HepG2 (cell line): ENCODE measurements around the gene ZNF248. TPM values are rescaled to one million over a fixed set of nuclear protein-coding genes. Genes with fewer than 3 reads are reported as not detected.

Experiments used
- ATAC-seq: fragments of 200-7000 bp; cut with Tn5 transposase; 3 replicates; pipeline ENCODE4 v1.9.1; 2020; ENCODE audit warnings: mild to moderate bottlenecking, moderate library complexity
- BruUV-seq: library from RNA; stranded (reverse); fragments of 400-500 nt; replicated peaks from 2 replicates; lab custom pipeline; 2021; lab: Mats Ljungman, UMichigan
- CTCF ChIA-PET: fragments of 300-600 bp; formaldehyde crosslinking; extraction: SDS; loops from one replicate; lab custom pipeline; 2021; ENCODE audit warnings: low total read pairs, inconsistent platforms, low intra/inter-chr PET ratio; lab: Yijun Ruan, JAX
- POLR2A ChIA-PET: fragments of 350-600 bp; sonication (Branson Sonifier 250); formaldehyde crosslinking; loops from one replicate; lab custom pipeline; 2020; ENCODE audit warnings: antibody characterized with exemption, inconsistent platforms; lab: Yijun Ruan, JAX
- DNase-seq: peaks from one replicate; pipeline ENCODE4 v3.0.0-alpha.2; 2015; ENCODE audit warnings: low spot score
- FAIRE-seq: peaks from 3 replicates; lab custom pipeline; 2011; peaks lifted over from hg19 to GRCh38; lab: Jason Lieb, UNC
- H2AFZ ChIP-seq: one replicate; pipeline ENCODE4 v1.6.1; 2011; ENCODE audit warnings: low read length, inconsistent platforms
- H3K27ac ChIP-seq: fragments of 300-600 bp; 3 replicates; pipeline ENCODE4 v1.8.0; 2011; ENCODE audit warnings: mixed run types, mild to moderate bottlenecking, mixed read lengths, low read length, inconsistent platforms; ENCODE audit not compliant: insufficient read depth; ENCODE audit errors: extremely low read length
- H3K27me3 ChIP-seq, 2 experiments: fragments of 200-600 bp in 1 of 2; 2 replicates in 1 of 2; 3 replicates in 1 of 2; pipeline versions ENCODE4 v1.6.0 to v1.8.0; 2011; ENCODE audit warnings: low read length in 2 of 2, mild to moderate bottlenecking in 2 of 2, moderate library complexity in 2 of 2, inconsistent platforms in 1 of 2; ENCODE audit not compliant: insufficient read depth in 2 of 2, control insufficient read depth in 1 of 2
- H3K36me3 ChIP-seq, 2 experiments: fragments of 200-600 bp in 1 of 2; replicated peaks in 1 of 2; 2 replicates in 1 of 2; 3 replicates in 1 of 2; pipeline versions ENCODE4 v1.5.1 to v1.8.0; 2011; ENCODE audit warnings: low read length in 2 of 2, inconsistent platforms in 1 of 2; ENCODE audit not compliant: insufficient read depth in 2 of 2, control insufficient read depth in 1 of 2
- H3K4me1 ChIP-seq: 2 replicates; pipeline ENCODE4 v1.5.1; 2012; ENCODE audit warnings: low read length, inconsistent platforms; ENCODE audit not compliant: insufficient read depth
- H3K4me2 ChIP-seq: 2 replicates; pipeline ENCODE4 v1.6.0; 2011; ENCODE audit warnings: low read depth, low read length, inconsistent platforms
- H3K4me3 ChIP-seq, 3 experiments: fragments of 200-600 bp in 1 of 3; sonication (generic), shearing (Covaris generic) in 1 of 3; replicated peaks in 1 of 3; 2 replicates each; pipeline ENCODE4 v1.5.1; 2011 to 2016; ENCODE audit warnings: low read length in 3 of 3, inconsistent platforms in 2 of 3, low read depth in 2 of 3, mild to moderate bottlenecking in 2 of 3, control low read depth in 1 of 3, mixed read lengths in 1 of 3; ENCODE audit not compliant: insufficient read depth in 1 of 3
- H3K79me2 ChIP-seq: one replicate; pipeline ENCODE4 v1.6.1; 2011; ENCODE audit warnings: low read length, inconsistent platforms; ENCODE audit not compliant: insufficient read depth
- H3K9ac ChIP-seq: 2 replicates; pipeline ENCODE4 v1.6.0; 2011; ENCODE audit warnings: mild to moderate bottlenecking, low read depth, low read length, inconsistent platforms; ENCODE audit not compliant: insufficient read depth
- H3K9me3 ChIP-seq: 2 replicates; pipeline ENCODE4 v1.5.1; 2012; ENCODE audit warnings: mild to moderate bottlenecking, low read length
- H4K20me1 ChIP-seq: 2 replicates; pipeline ENCODE4 v1.6.0; 2011; ENCODE audit warnings: inconsistent platforms, mild to moderate bottlenecking, low read length, moderate library complexity; ENCODE audit not compliant: insufficient read depth
- BCL6 ChIP-seq: IDR thresholded peaks from 2 replicates; pipeline ENCODE4 v1.6.1; 2016; ENCODE audit warnings: missing genetic modification reagents, missing compliant biosample characterization
- CHD2 ChIP-seq: IDR thresholded peaks from 2 replicates; pipeline ENCODE4 v1.6.1; 2011; ENCODE audit warnings: low read depth, low read length, improper control_type of control experiment
- FOXA3 ChIP-seq: IDR thresholded peaks from 2 replicates; pipeline ENCODE4 v1.6.1; 2016; ENCODE audit warnings: missing genetic modification reagents, missing compliant biosample characterization
- FOXJ3 ChIP-seq: sonication (generic); formaldehyde crosslinking; IDR thresholded peaks from 2 replicates; pipeline ENCODE4 v1.4.0; 2020; ENCODE audit warnings: missing genetic modification reagents, mild to moderate bottlenecking, borderline replicate concordance
- HES4 ChIP-seq: sonication (generic); formaldehyde crosslinking; IDR thresholded peaks from 2 replicates; pipeline ENCODE4 v1.9.0; 2021; ENCODE audit warnings: mild to moderate bottlenecking, missing genetic modification reagents, borderline replicate concordance
- NFE2 ChIP-seq: sonication (generic); formaldehyde crosslinking; IDR thresholded peaks from 2 replicates; pipeline ENCODE4 v1.4.0; 2020; ENCODE audit warnings: missing genetic modification reagents
- NR2F6 ChIP-seq, 2 experiments: IDR thresholded peaks; 2 replicates each; pipeline ENCODE4 v1.6.1; 2016; ENCODE audit warnings: antibody characterized with exemption in 1 of 2, mild to moderate bottlenecking in 1 of 2
- RBFOX2 ChIP-seq: fragments of 200-400 bp; formaldehyde crosslinking; IDR thresholded peaks from 2 replicates; pipeline ENCODE4 v1.6.1; 2017; ENCODE audit warnings: low read depth, mild to moderate bottlenecking, low read length
- SALL2 ChIP-seq: sonication (generic); formaldehyde crosslinking; IDR thresholded peaks from 2 replicates; pipeline ENCODE4 v1.8.1; 2023; ENCODE audit warnings: mild to moderate bottlenecking, missing genetic modification reagents, inconsistent platforms
- SMAD3 ChIP-seq: sonication (generic); formaldehyde crosslinking; IDR thresholded peaks from 2 replicates; pipeline ENCODE4 v1.4.0; 2020; ENCODE audit warnings: missing genetic modification reagents
- ZNF569 ChIP-seq: sonication (generic); formaldehyde crosslinking; IDR thresholded peaks from 2 replicates; pipeline ENCODE4 v1.5.0; 2020; ENCODE audit warnings: mild to moderate bottlenecking, missing genetic modification reagents, moderate library complexity, borderline replicate concordance
- ZNF644 ChIP-seq: IDR thresholded peaks from 2 replicates; pipeline ENCODE4 v1.6.1; 2016; ENCODE audit warnings: low read depth
- ZNF670 ChIP-seq: sonication (generic); formaldehyde crosslinking; IDR thresholded peaks from 2 replicates; pipeline ENCODE4 v1.8.0; 2022; ENCODE audit warnings: mild to moderate bottlenecking, missing genetic modification reagents, borderline replicate concordance
- ZNF678 ChIP-seq: sonication (generic); formaldehyde crosslinking; IDR thresholded peaks from 2 replicates; pipeline ENCODE4 v1.4.0; 2020; ENCODE audit warnings: mild to moderate bottlenecking, missing genetic modification reagents
- ZNF891 ChIP-seq: sonication (generic); formaldehyde crosslinking; IDR thresholded peaks from 2 replicates; pipeline ENCODE4 v1.5.0; 2020; ENCODE audit warnings: mild to moderate bottlenecking, missing genetic modification reagents
- in situ Hi-C: cut with HindIII; loops from 2 replicates; pipeline ENCODE4 v1.10.0; 2017; ENCODE audit warnings: low pct_unique_long_range_greater_than_20kb; ENCODE audit not compliant: extremely low pct_ligation_motif_present
- intact Hi-C: fragments of 100-400 bp; cut with micrococcal nuclease; formaldehyde crosslinking; loops from one replicate; pipeline ENCODE4 v1.10.0; 2022; ENCODE audit not compliant: unreplicated experiment
- polyA plus RNA-seq, 8 experiments: library from polyadenylated mRNA; depleted of rRNA in 3 of 8; stranded (reverse) in 7 of 8; unstranded in 1 of 8; fragments of >200 nt; fragmentation: Illumina TruSeq in 4 of 8; extraction: Trizol in 4 of 8; gene quantifications; 2 replicates each; pipeline versions ENCODE4 v1.2.1 to v1.2.3, GENCODE V29; 2011 to 2016; ENCODE audit warnings: low read depth in 4 of 8, missing spikeins in 1 of 8, mixed read lengths in 1 of 8; ENCODE audit not compliant: insufficient read depth in 1 of 8
- total RNA-seq, 5 experiments: library from RNA; depleted of rRNA; stranded (reverse); fragments of >200 nt; fragmentation: Illumina TruSeq; extraction: Trizol; gene quantifications; 2 replicates each; pipeline ENCODE4 v1.2.3, GENCODE V29; 2016; ENCODE audit warnings: low read depth in 1 of 5
- TF ChIP-seq, protein P1 (sequence below): sonication (generic); formaldehyde crosslinking; IDR thresholded peaks from 2 replicates; pipeline ENCODE4 v1.5.1; 2020; ENCODE audit warnings: missing genetic modification reagents, mild to moderate bottlenecking, borderline replicate concordance
- TF ChIP-seq, protein P2 (sequence below): IDR thresholded peaks from 2 replicates; pipeline ENCODE4 v1.6.1; 2016; ENCODE audit warnings: low read depth, missing genetic modification reagents, missing compliant biosample characterization
- TF ChIP-seq, protein P3 (sequence below): fragments of 450-650 bp; IDR thresholded peaks from 2 replicates; pipeline ENCODE4 v1.6.1; 2016

The ZNF248 gene
- total and polyA plus RNA-seq, 2 of the 13 experiments (the other 11 are each of a cell fraction or from before 2014, with no cell fraction given): 12.8 to 13.3 TPM

DNA sequence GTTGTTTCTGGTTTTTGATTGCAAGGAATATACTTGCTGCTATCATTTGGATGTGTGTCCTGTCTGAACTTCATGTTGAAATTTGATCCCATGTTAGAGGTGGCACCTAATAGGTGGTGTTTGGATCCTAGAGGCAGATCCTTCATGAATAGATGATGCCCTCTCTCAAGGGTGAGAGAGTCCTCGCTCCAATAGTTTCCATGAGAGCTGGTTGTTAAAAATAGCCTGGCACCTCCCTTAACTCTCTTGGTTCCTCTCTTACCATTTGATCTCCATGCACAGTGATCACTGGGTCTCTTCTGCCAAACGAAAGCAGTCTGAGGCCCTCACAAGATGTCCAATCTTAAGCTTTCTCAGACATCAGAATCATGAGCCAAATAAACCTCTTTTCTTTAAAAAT lies 49.0 kb upstream of the ZNF248 start (continued):
- TF ChIP-seq, protein P1, sequence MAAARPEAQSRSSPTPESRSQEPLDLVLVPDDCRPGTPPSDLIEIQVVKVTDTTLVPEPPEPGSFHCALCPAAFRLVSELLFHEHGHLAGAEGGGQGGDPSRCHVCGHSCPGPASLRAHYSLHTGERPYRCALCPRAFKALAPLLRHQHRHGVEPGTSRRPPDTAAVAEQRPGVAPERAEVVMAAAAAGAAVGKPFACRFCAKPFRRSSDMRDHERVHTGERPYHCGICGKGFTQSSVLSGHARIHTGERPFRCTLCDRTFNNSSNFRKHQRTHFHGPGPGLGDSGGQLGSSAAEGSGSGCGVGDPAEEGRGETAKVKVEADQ (CRISPR knock-in tag): no peak

DNA sequence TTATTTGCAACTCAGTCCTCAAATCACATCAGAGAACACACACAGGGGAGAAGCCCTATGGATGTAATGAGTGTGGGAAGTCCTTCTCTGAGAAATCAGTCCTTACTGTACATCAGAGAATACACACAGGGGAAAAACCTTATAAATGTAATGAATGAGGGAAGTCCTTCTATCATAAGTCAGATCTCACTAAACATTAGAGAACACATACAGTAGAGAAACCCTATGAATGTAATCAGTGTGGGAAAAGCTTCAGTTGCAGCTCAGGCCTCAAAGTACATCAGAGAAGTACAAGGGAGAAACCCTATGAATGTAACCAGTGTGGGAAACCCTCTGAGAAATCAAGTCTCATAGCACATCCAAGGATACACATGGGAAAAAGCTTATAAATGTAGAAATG lies 39.0 kb upstream of the ZNF248 start:
- Histone ChIP-seq H3K9ac (no peak overlapping the region), H3K27ac (no peak overlapping the region), H3K4me3 (no peak overlapping the region), H2AFZ (no peak overlapping the region), H3K4me2 (no peak overlapping the region), H3K27me3 (no peaks in the 10 kb centered on the region), H3K9me3 (peaks cover 26% of the 10 kb centered on the region), H4K20me1 (no peaks in the 10 kb centered on the region), H3K36me3 (no peaks in the 10 kb centered on the region), H3K4me1 (no peaks in the 10 kb centered on the region), H3K79me2 (no peaks in the 10 kb centered on the region)
- in situ Hi-C loops (no loop called here), intact Hi-C loops (no loop called here)
- ATAC-seq: no peak
- CTCF ChIA-PET: no interaction called here
- BruUV-seq: no TSS peak
- no peak for DNase-seq
- no peak for FAIRE-seq
- POLR2A ChIA-PET: no interaction called here
- TF ChIP-seq BCL6 (CRISPR knock-in tag) (no peak), ZNF678 (CRISPR knock-in tag) (no peak), ZNF670 (no peak), CHD2 (no peak), RBFOX2 (no peak), NFE2 (no peak), NR2F6 (IDR thresholded peaks at IDR 0.05) (no peak), NR2F6 (CRISPR knock-in tag; IDR thresholded peaks at IDR 0.05) (no peak), ZNF644 (CRISPR knock-in tag) (no peak), ZNF569 (CRISPR knock-in tag) (no peak), FOXA3 (CRISPR knock-in tag) (no peak), SMAD3 (CRISPR knock-in tag) (no peak), HES4 (CRISPR knock-in tag) (no peak), ZNF891 (CRISPR knock-in tag) (no peak), FOXJ3 (CRISPR knock-in tag) (no peak), SALL2 (CRISPR knock-in tag) (no peak)
- TF ChIP-seq, protein P2, sequence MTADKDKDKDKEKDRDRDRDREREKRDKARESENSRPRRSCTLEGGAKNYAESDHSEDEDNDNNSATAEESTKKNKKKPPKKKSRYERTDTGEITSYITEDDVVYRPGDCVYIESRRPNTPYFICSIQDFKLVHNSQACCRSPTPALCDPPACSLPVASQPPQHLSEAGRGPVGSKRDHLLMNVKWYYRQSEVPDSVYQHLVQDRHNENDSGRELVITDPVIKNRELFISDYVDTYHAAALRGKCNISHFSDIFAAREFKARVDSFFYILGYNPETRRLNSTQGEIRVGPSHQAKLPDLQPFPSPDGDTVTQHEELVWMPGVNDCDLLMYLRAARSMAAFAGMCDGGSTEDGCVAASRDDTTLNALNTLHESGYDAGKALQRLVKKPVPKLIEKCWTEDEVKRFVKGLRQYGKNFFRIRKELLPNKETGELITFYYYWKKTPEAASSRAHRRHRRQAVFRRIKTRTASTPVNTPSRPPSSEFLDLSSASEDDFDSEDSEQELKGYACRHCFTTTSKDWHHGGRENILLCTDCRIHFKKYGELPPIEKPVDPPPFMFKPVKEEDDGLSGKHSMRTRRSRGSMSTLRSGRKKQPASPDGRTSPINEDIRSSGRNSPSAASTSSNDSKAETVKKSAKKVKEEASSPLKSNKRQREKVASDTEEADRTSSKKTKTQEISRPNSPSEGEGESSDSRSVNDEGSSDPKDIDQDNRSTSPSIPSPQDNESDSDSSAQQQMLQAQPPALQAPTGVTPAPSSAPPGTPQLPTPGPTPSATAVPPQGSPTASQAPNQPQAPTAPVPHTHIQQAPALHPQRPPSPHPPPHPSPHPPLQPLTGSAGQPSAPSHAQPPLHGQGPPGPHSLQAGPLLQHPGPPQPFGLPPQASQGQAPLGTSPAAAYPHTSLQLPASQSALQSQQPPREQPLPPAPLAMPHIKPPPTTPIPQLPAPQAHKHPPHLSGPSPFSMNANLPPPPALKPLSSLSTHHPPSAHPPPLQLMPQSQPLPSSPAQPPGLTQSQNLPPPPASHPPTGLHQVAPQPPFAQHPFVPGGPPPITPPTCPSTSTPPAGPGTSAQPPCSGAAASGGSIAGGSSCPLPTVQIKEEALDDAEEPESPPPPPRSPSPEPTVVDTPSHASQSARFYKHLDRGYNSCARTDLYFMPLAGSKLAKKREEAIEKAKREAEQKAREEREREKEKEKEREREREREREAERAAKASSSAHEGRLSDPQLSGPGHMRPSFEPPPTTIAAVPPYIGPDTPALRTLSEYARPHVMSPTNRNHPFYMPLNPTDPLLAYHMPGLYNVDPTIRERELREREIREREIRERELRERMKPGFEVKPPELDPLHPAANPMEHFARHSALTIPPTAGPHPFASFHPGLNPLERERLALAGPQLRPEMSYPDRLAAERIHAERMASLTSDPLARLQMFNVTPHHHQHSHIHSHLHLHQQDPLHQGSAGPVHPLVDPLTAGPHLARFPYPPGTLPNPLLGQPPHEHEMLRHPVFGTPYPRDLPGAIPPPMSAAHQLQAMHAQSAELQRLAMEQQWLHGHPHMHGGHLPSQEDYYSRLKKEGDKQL (CRISPR knock-in tag): no peak
- TF ChIP-seq, protein P3, sequence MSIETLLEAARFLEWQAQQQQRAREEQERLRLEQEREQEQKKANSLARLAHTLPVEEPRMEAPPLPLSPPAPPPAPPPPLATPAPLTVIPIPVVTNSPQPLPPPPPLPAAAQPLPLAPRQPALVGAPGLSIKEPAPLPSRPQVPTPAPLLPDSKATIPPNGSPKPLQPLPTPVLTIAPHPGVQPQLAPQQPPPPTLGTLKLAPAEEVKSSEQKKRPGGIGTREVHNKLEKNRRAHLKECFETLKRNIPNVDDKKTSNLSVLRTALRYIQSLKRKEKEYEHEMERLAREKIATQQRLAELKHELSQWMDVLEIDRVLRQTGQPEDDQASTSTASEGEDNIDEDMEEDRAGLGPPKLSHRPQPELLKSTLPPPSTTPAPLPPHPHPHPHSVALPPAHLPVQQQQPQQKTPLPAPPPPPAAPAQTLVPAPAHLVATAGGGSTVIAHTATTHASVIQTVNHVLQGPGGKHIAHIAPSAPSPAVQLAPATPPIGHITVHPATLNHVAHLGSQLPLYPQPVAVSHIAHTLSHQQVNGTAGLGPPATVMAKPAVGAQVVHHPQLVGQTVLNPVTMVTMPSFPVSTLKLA: no peak
